IPS-20b (cell line): ENCODE measurements around the gene SPAAR.
A peak's percentile ranks its signal among the peaks of the same experiment; 100 is the strongest.

Experiments
- H3K27ac ChIP-seq: one replicate; pipeline ENCODE4 v1.5.1; 2013; ENCODE audit warnings: low read length
- H3K27me3 ChIP-seq: 2 replicates; pipeline ENCODE4 v1.6.1; 2013; ENCODE audit warnings: mild to moderate bottlenecking, low read length, inconsistent platforms; ENCODE audit not compliant: insufficient read depth
- H3K36me3 ChIP-seq: 2 replicates; pipeline ENCODE4 v1.6.1; 2013; ENCODE audit warnings: low read depth, mild to moderate bottlenecking, inconsistent platforms, low read length, moderate library complexity; ENCODE audit not compliant: insufficient read depth
- H3K4me1 ChIP-seq: 2 replicates; pipeline ENCODE4 v1.6.1; 2013; ENCODE audit warnings: mild to moderate bottlenecking, control low read depth, inconsistent platforms, low read length, moderate library complexity; ENCODE audit not compliant: insufficient read depth
- H3K4me3 ChIP-seq: 2 replicates; pipeline ENCODE4 v1.5.1; 2013; ENCODE audit warnings: mild to moderate bottlenecking, low read length, inconsistent platforms
- H3K9ac ChIP-seq: 2 replicates; pipeline ENCODE4 v1.6.1; 2013; ENCODE audit warnings: low read depth, mild to moderate bottlenecking, inconsistent platforms, low read length, moderate library complexity
- H3K9me3 ChIP-seq: 2 replicates; pipeline ENCODE4 v1.6.1; 2013; ENCODE audit warnings: mild to moderate bottlenecking, low read depth, low read length, inconsistent platforms; ENCODE audit not compliant: insufficient read depth

SPAAR gene

GRCh38 chr9:35905051-35905781 is 4.1 kb upstream of the SPAAR start:
- Histone ChIP-seq H3K9ac (no peak overlapping the region), H3K9me3 (no peaks in the 10 kb centered on the region), H3K27me3 (no peaks in the 10 kb centered on the region), H3K4me3 (no peak overlapping the region), H3K36me3 (no peaks in the 10 kb centered on the region), H3K4me1 (peaks cover 24% of the 10 kb centered on the region), H3K27ac (no peak overlapping the region)

GRCh38 chr9:35905912-35906679 is 3.2 kb upstream of the SPAAR start, which contains the start of gene HRCT1:
Gene HRCT1 (plus strand): TSS chr9:35906202. CDS start chr9:35906288, 86 bp downstream.
- Histone ChIP-seq H3K4me1 (peaks cover 24% of the 10 kb centered on the region), H3K27ac (no peak within 1 kb of the TSS), H3K27me3 (no peaks in the 10 kb centered on the region), H3K4me3 (no peak within 1 kb of the TSS), H3K36me3 (no peaks in the 10 kb centered on the region), H3K9ac (0 out of 2 replicates have a peak within 1 kb of the TSS, but pooled peaks have one; percentile 42), H3K9me3 (no peaks in the 10 kb centered on the region)

- Histone ChIP-seq H3K36me3 (no peaks in the 10 kb centered on the region), H3K9me3 (no peaks in the 10 kb centered on the region), H3K4me1 (peaks cover 24% of the 10 kb centered on the region), H3K9ac (peak overlapping the region; percentile 42; the same call in 1 of the 2 replicates), H3K27ac (no peak overlapping the region), H3K4me3 (no peak overlapping the region), H3K27me3 (no peaks in the 10 kb centered on the region)
These were observed 2.2 kb upstream of the SPAAR start for GRCh38 chr9:35906923-35907699.

- peak overlapping the region; percentile 42; the same call in 1 of the 2 replicates for H3K9ac ChIP-seq
These were observed 1.4 kb upstream of the SPAAR start for GRCh38 chr9:35907711-35908503.

GRCh38 chr9:35908504-35909125 is 675 bp upstream of the SPAAR start:
- no peaks in the 10 kb centered on the region for H3K36me3 ChIP-seq
- H3K9ac ChIP-seq = no peak overlapping the region; the same call in 1 of the 2 replicates
- H3K27me3 ChIP-seq = no peaks in the 10 kb centered on the region
- no peaks in the 10 kb centered on the region for H3K9me3 ChIP-seq
- H3K27ac ChIP-seq = no peak overlapping the region
- peaks cover 24% of the 10 kb centered on the region for H3K4me1 ChIP-seq
- no peak overlapping the region for H3K4me3 ChIP-seq

More at GRCh38 chr9:35907711-35908503, 1.4 kb upstream of the SPAAR start:
- Histone ChIP-seq H3K27ac (no peak overlapping the region), H3K4me3 (no peak overlapping the region), H3K9me3 (no peaks in the 10 kb centered on the region), H3K4me1 (peaks cover 24% of the 10 kb centered on the region), H3K27me3 (no peaks in the 10 kb centered on the region), H3K36me3 (no peaks in the 10 kb centered on the region)

GRCh38 chr9:35909687-35910612 is 660 bp downstream of the SPAAR start:
- Histone ChIP-seq H3K36me3 (no peaks in the 10 kb centered on the region), H3K9me3 (no peaks in the 10 kb centered on the region), H3K27ac (no peak overlapping the region), H3K27me3 (no peaks in the 10 kb centered on the region), H3K4me3 (no peak overlapping the region), H3K4me1 (peaks cover 24% of the 10 kb centered on the region), H3K9ac (no peak overlapping the region)

- Histone ChIP-seq H3K4me3 (no peak overlapping the region), H3K4me1 (peaks cover 24% of the 10 kb centered on the region), H3K36me3 (no peaks in the 10 kb centered on the region), H3K27me3 (no peaks in the 10 kb centered on the region), H3K27ac (no peak overlapping the region), H3K9me3 (no peaks in the 10 kb centered on the region), H3K9ac (no peak overlapping the region)
These were observed 1.5 kb downstream of the SPAAR start for GRCh38 chr9:35910613-35911359.

- no peaks in the 10 kb centered on the region for H3K36me3 ChIP-seq
- no peak overlapping the region for H3K27ac ChIP-seq
- H3K9ac ChIP-seq = no peak overlapping the region
- no peaks in the 10 kb centered on the region for H3K9me3 ChIP-seq
- no peaks in the 10 kb centered on the region for H3K27me3 ChIP-seq
- H3K4me3 ChIP-seq = no peak overlapping the region
- H3K4me1 ChIP-seq = peaks cover 23% of the 10 kb centered on the region
These were observed 2.4 kb downstream of the SPAAR start for GRCh38 chr9:35911690-35912089.

- H3K9me3 ChIP-seq = no peaks in the 10 kb centered on the region
- no peak overlapping the region for H3K27ac ChIP-seq
- H3K4me3 ChIP-seq = no peak overlapping the region
- no peak overlapping the region for H3K9ac ChIP-seq
- H3K36me3 ChIP-seq = no peaks in the 10 kb centered on the region
- no peaks in the 10 kb centered on the region for H3K27me3 ChIP-seq
- peaks cover 13% of the 10 kb centered on the region for H3K4me1 ChIP-seq
These were observed 3.6 kb downstream of the SPAAR start for GRCh38 chr9:35912791-35913400.
